BJ (cell line): ENCODE results near the gene MAFB. TPM values are rescaled to one million over a fixed set of nuclear protein-coding genes. Genes with fewer than 3 reads are reported as not detected.

Experiments
- CTCF ChIA-PET: fragments of 350-600 bp; formaldehyde crosslinking; extraction: SDS; loops from one replicate; lab custom pipeline; 2021; ENCODE audit warnings: antibody characterized with exemption, inconsistent platforms; lab: Yijun Ruan, JAX
- POLR2A ChIA-PET: fragments of 300-600 bp; sonication (Branson Sonifier 250); formaldehyde crosslinking; extraction: SDS; loops from one replicate; lab custom pipeline; 2021; ENCODE audit warnings: antibody characterized with exemption; lab: Charles Lee
- DNase-seq: peaks from one replicate; pipeline ENCODE4 v3.0.0-alpha.2; 2011; ENCODE audit warnings: low read depth
- H3K27me3 ChIP-seq: 2 replicates; pipeline ENCODE4 v1.6.0; 2011; ENCODE audit warnings: low read length; ENCODE audit not compliant: control insufficient read depth, insufficient read depth
- H3K36me3 ChIP-seq: 2 replicates; pipeline ENCODE4 v1.5.1; 2011; ENCODE audit warnings: low read length; ENCODE audit not compliant: control insufficient read depth, insufficient read depth
- H3K4me3 ChIP-seq: 2 replicates; pipeline ENCODE4 v1.5.1; 2011; ENCODE audit warnings: low read depth, mild to moderate bottlenecking, control low read depth, low read length
- CTCF ChIP-seq: IDR thresholded peaks from 2 replicates; pipeline ENCODE4 v1.5.1; 2011; ENCODE audit warnings: low read depth, mild to moderate bottlenecking, control low read depth, inconsistent platforms, low read length, moderate library complexity; ENCODE audit not compliant: insufficient read depth
- polyA plus RNA-seq: library from polyadenylated mRNA; depleted of rRNA; stranded (reverse); fragments of >200 nt; gene quantifications from 2 replicates; pipeline ENCODE4 v1.2.3, GENCODE V29; 2011

The MAFB gene
- polyA plus RNA-seq, 1 experiment, result 0.06 TPM

- Histone ChIP-seq H3K4me3 (no peak overlapping the region), H3K36me3 (no peaks in the 10 kb centered on the region), H3K27me3 (no peaks in the 10 kb centered on the region)
- no peak for DNase-seq
- ChIA-PET CTCF (interaction anchor here (1.0 kb wide), 1 partner anchor 38 kb away, joined by 3 read pairs; no protein-coding TSS in a partner anchor), POLR2A (no interaction called here)
- TF ChIP-seq CTCF, result no peak
Observed at GRCh38 chr20:40646361-40646760, 42.7 kb downstream of the MAFB start.

- DNase-seq, result no peak
- no peak for TF ChIP-seq CTCF
- ChIA-PET POLR2A (no interaction called here), CTCF (no interaction called here)
- no peaks in the 10 kb centered on the region for H3K36me3 ChIP-seq
- H3K4me3 ChIP-seq, result no peak overlapping the region
- H3K27me3 ChIP-seq, result no peaks in the 10 kb centered on the region
Observed at GRCh38 chr20:40644863-40645262, 44.2 kb downstream of the MAFB start.

DNA sequence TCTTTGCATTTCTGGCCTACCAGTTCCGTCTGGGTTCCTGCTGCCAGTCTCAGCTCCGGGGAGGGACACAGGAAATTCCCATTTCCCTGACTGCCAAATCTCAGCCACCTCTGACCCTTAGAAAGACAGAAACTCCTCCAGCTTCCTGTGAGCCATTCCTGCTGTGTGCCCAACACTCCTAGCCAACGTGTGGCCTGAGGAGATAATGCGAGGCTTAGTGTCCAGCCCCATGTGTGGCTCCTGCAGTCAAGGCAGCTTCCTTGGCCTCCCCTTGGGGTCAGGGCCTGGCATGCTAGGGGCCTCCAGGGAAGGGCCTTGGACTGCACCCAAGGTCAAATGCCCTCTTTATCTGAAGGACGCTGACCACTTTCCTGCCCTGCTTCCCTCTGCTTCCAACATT, 45.1 kb downstream of the MAFB start:
- CTCF ChIA-PET, result no interaction called here

DNA sequence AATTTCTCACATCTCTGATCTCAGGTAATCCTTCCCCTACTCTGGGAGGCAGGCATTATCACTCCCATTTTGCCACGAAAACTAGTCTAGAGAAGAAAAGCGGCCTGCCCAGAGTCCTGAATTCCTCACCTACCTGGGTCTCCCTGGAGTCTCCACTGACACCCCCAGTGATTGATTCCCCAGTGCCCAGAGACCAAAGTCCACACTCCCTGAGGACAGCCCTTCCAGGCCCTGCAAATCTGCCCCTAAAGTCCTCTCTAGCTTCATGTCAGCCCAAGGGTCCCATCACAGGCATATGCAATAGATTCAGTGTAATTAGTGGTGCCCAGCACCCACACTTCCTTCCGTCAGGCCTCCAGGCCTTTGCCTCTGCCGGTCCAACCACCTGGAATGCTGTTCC, 47.2 kb downstream of the MAFB start:
- no peak for DNase-seq
- H3K27me3 ChIP-seq, result no peaks in the 10 kb centered on the region
- no peak overlapping the region for H3K4me3 ChIP-seq
- no peaks in the 10 kb centered on the region for H3K36me3 ChIP-seq
- no peak for TF ChIP-seq CTCF
- POLR2A ChIA-PET, result no interaction called here
- CTCF ChIA-PET, result no interaction called here

More for the DNA sequence above, 45.1 kb downstream of the MAFB start:
- Histone ChIP-seq H3K36me3 (no peaks in the 10 kb centered on the region), H3K27me3 (no peaks in the 10 kb centered on the region), H3K4me3 (no peak overlapping the region)
- POLR2A ChIA-PET, result no interaction called here
- no peak for DNase-seq
- no peak for TF ChIP-seq CTCF

DNA sequence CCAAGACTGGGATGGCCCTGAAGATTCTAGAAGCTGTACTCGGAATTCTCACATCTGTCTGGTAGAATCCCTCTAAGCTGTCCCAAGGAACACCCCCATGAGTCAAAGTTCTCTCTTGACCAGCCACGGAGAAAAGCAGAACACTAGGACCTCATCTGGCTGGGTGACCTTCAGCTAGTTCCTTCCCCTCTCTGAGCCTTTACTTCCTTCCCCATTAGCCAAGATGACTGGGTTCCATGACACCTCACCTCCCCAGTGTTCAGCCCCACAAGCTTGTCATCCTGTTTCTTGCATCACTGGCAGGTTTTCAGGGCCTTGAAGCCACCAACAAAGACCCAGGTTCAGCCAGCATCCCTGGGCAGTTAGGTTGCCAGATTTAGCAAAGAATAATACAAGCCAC, 47.8 kb downstream of the MAFB start:
- no peaks in the 10 kb centered on the region for H3K36me3 ChIP-seq
- POLR2A ChIA-PET, result no interaction called here
- H3K27me3 ChIP-seq, result no peaks in the 10 kb centered on the region
- CTCF ChIA-PET, result no interaction called here
- no peak for TF ChIP-seq CTCF
- DNase-seq, result no peak
- no peak overlapping the region for H3K4me3 ChIP-seq
